Activated CD8-positive, alpha-beta T cell treated with anti-CD3 and anti-CD28 coated beads, Interleukin-2, amount 10 ng/mL, durations not matched to agents 7 days and 5 days (primary cell): ENCODE data around the gene NBPF20. TPM values are rescaled to one million over a fixed set of nuclear protein-coding genes. Genes with fewer than 3 reads are reported as not detected.
A peak's percentile ranks its signal among the peaks of the same experiment; 100 is the strongest.
"Not testable (repeated sequence)": the region's sequence is repeated elsewhere in the genome, so short reads cannot be mapped to it uniquely, and the experiment has no call there.

ENCODE experiments used
- ATAC-seq: fragments of 150-1000 bp; cut with Tn5 transposase; one replicate; pipeline ENCODE4 v1.10.0; 2021; ENCODE audit warnings: moderate library complexity
- CTCF ChIA-PET: fragments of 350-600 bp; sonication (Branson Sonifier 250); formaldehyde crosslinking; loops from one replicate; lab custom pipeline; 2021; ENCODE audit warnings: antibody characterized with exemption; lab: Charles Lee
- POLR2A ChIA-PET: fragments of 350-600 bp; sonication (Branson Sonifier 250); formaldehyde crosslinking; loops from one replicate; lab custom pipeline; 2021; ENCODE audit warnings: antibody characterized with exemption; lab: Charles Lee
- DNase-seq: peaks from one replicate; pipeline ENCODE4 v3.0.0-alpha.2; 2020
- H3K27ac Mint-ChIP-seq: one replicate; pipeline ENCODE4 v1.8.0; 2021; ENCODE audit warnings: mild to moderate bottlenecking, mixed read lengths
- H3K27me3 Mint-ChIP-seq: one replicate; pipeline ENCODE4 v1.8.0; 2021; ENCODE audit warnings: low read depth, mixed read lengths
- H3K36me3 Mint-ChIP-seq: one replicate; pipeline ENCODE4 v1.8.0; 2021; ENCODE audit warnings: low read depth, mixed read lengths
- H3K4me1 Mint-ChIP-seq: one replicate; pipeline ENCODE4 v1.8.0; 2021; ENCODE audit warnings: low read depth, mixed read lengths
- H3K4me3 Mint-ChIP-seq: one replicate; pipeline ENCODE4 v1.8.0; 2021; ENCODE audit warnings: mild to moderate bottlenecking, mixed read lengths
- H3K9me3 Mint-ChIP-seq: one replicate; pipeline ENCODE4 v1.8.0; 2022; ENCODE audit warnings: mixed read lengths; ENCODE audit not compliant: insufficient read depth
- total RNA-seq, 2 experiments: library from RNA; stranded (reverse); gene quantifications; one replicate each; pipeline ENCODE4 v1.2.3, GENCODE V29; 2021

Gene NBPF20
- total RNA-seq, 2 experiments from 2014 or later, result 0.08 to 0.18 TPM

DNA sequence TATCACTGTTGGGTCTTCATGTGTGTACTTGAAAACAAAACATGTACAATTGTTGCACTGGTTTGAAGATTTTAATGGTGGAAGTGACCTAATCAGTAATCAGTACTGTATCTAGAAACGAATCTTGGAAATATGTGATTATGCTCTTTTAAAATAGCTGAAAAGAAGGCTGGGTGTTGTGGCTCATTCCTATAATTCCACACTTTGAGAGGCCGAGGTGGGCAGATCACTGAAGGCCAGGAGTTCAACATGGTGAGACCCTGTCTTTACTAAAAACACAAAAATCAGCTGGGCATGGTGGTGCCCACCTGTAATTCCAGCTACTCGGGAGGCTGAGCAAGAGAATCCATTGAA is 29.4 kb upstream of the NBPF20 start:
- H3K36me3 Mint-ChIP-seq, DNase-seq, POLR2A ChIA-PET, H3K4me1 Mint-ChIP-seq, H3K4me3 Mint-ChIP-seq, CTCF ChIA-PET, H3K9me3 Mint-ChIP-seq, H3K27ac Mint-ChIP-seq, ATAC-seq: not testable (repeated sequence)
- peaks cover 16% of the 10 kb centered on the region for H3K27me3 Mint-ChIP-seq

GRCh38 chr1:145453873-145454823 is 28.7 kb upstream of the NBPF20 start:
- H3K27ac Mint-ChIP-seq, H3K4me3 Mint-ChIP-seq, CTCF ChIA-PET, POLR2A ChIA-PET, ATAC-seq, DNase-seq, H3K36me3 Mint-ChIP-seq, H3K9me3 Mint-ChIP-seq, H3K4me1 Mint-ChIP-seq: not testable (repeated sequence)
- H3K27me3 Mint-ChIP-seq, result peaks cover 16% of the 10 kb centered on the region

DNA sequence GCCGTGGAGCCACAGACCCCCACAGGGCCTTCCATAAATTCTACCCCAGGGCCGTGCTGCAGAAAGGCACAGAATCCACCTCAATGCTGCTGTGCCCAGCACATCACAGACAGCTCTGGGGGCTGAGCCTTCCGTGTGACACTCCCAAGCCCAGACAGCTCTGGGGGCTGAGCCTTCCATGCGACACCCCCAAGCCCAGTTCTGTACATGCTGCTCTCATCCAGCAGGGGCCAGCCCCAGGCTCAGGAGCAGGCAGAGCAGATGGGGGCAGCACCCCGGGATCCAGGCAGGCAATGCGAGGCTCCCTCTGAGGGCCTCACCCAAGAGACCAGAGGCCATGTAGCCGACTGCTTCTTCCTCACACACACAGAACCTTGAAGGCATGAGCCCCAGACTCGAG is 27.1 kb upstream of the NBPF20 start:
- H3K9me3 Mint-ChIP-seq, ATAC-seq, H3K4me3 Mint-ChIP-seq, H3K36me3 Mint-ChIP-seq, H3K27ac Mint-ChIP-seq, H3K4me1 Mint-ChIP-seq, POLR2A ChIA-PET, DNase-seq, CTCF ChIA-PET: not testable (repeated sequence)
- H3K27me3 Mint-ChIP-seq, result peaks cover 14% of the 10 kb centered on the region

GRCh38 chr1:145451914-145452313 is 26.5 kb upstream of the NBPF20 start:
- H3K27ac Mint-ChIP-seq, H3K4me1 Mint-ChIP-seq, POLR2A ChIA-PET, CTCF ChIA-PET, H3K9me3 Mint-ChIP-seq, H3K4me3 Mint-ChIP-seq, H3K36me3 Mint-ChIP-seq: not testable (repeated sequence)
- H3K27me3 Mint-ChIP-seq, result peaks cover 14% of the 10 kb centered on the region
- ATAC-seq (peak; percentile 84), DNase-seq (peak; percentile 59)

GRCh38 chr1:145445219-145445618 is 19.8 kb upstream of the NBPF20 start:
- H3K27me3 Mint-ChIP-seq, CTCF ChIA-PET, H3K27ac Mint-ChIP-seq, H3K4me1 Mint-ChIP-seq, ATAC-seq, POLR2A ChIA-PET, H3K36me3 Mint-ChIP-seq, H3K4me3 Mint-ChIP-seq, DNase-seq, H3K9me3 Mint-ChIP-seq: not testable (repeated sequence)

DNA sequence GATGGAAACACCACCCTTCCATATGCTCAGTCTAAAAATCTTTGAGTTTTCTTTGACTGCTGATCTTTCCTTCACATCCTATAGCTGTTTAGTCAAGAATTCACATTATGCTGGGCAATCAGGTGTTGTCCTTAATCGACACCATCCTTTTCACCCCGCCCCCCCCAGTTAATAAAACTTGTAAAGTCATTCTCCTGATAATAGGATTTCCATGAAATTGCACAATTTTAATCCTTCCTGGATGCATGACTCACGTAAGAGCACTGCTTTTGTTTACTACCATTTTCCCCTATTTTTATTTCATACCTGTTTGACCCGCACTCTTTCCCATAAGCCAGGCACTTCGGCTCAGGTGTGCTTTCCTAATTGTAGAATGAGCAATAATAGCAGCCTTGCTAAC is 16.9 kb upstream of the NBPF20 start:
- H3K4me1 Mint-ChIP-seq, H3K27me3 Mint-ChIP-seq, H3K9me3 Mint-ChIP-seq, ATAC-seq, H3K27ac Mint-ChIP-seq, CTCF ChIA-PET, DNase-seq, H3K36me3 Mint-ChIP-seq, H3K4me3 Mint-ChIP-seq, POLR2A ChIA-PET: not testable (repeated sequence)

DNA sequence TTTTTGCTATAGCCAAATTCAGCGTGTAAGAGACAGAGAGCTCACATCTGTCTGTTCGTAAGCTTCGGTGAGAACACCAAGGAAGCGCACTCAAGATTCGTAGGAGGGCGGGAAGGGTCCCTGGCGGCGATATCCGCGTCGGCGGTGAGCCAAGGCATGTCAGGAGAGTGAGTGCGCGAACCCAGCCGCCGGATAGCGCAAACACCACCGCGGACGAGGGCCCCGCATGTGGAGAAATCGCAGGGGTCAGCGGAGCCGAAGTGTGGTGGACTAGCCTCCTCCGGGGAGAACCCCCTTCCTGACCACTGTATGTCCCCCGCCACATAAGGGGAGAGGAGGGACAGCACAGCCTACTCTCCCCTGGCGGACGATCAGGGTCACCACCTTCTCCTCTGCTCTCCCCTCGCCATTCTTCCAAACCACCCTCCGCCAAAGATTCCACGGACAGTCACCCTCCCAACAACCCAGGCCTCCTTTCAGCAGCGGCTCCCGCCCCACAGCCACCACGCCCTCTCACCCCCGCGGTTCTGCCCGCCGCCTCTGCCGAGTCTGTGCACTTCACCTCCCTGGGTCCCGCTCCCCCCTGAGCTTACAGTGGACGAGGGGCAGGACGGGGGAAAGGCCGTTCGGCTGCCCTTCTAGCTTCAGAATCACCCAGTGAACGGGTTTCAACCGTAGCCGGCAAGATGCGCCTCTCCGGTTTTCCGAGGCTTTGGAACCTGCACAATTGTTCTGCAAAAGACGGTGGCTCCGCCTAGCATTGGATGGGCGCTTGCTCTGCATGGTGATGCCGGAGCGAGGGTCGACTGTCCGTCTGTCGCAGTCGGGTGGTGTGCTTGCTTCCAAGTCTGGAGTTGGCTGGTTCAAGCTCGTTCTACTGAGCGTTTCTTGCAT is 6.2 kb upstream of the NBPF20 start:
- CTCF ChIA-PET, H3K4me3 Mint-ChIP-seq, DNase-seq, H3K4me1 Mint-ChIP-seq, POLR2A ChIA-PET, H3K27ac Mint-ChIP-seq: not testable (repeated sequence)
- Mint-ChIP-seq H3K9me3 (peaks cover 16% of the 10 kb centered on the region), H3K36me3 (peaks cover 14% of the 10 kb centered on the region), H3K27me3 (peaks cover 39% of the 10 kb centered on the region)
- ATAC-seq, result peak; percentile 36

- ATAC-seq, H3K4me3 Mint-ChIP-seq: not testable (repeated sequence)
- H3K27me3 Mint-ChIP-seq, result peaks cover 39% of the 10 kb centered on the region
Measured at GRCh38 chr1:145430830-145431229, 5.4 kb upstream of the NBPF20 start.

DNA sequence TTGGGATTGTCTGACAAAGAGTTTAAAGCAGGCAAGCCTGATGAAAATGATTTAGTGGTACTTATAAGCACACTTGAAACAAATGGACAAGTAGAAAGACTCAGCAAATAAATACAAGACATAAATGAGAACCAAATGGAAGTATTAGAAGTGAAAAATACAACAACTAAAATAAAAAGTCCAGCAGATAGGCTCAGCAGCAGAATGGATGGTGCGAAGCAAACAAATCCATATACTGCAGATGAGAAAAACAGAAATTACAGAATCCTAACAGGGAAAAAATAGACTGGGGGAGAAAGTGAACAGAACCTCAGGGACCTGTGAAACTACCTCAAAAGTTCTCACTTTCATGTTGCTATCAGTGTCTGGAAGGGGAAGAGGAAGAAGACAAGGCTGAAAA is 3.9 kb upstream of the NBPF20 start:
- Mint-ChIP-seq H3K36me3 (peaks cover 14% of the 10 kb centered on the region), H3K9me3 (peaks cover 16% of the 10 kb centered on the region), H3K27me3 (peaks cover 46% of the 10 kb centered on the region), H3K4me1 (peaks cover 10% of the 10 kb centered on the region)
- DNase-seq, CTCF ChIA-PET, H3K27ac Mint-ChIP-seq, ATAC-seq, POLR2A ChIA-PET, H3K4me3 Mint-ChIP-seq: not testable (repeated sequence)

More at GRCh38 chr1:145430830-145431229, 5.4 kb upstream of the NBPF20 start:
- CTCF ChIA-PET, H3K27ac Mint-ChIP-seq, H3K4me1 Mint-ChIP-seq, DNase-seq, POLR2A ChIA-PET: not testable (repeated sequence)
- Mint-ChIP-seq H3K9me3 (peaks cover 16% of the 10 kb centered on the region), H3K36me3 (peaks cover 14% of the 10 kb centered on the region)

DNA sequence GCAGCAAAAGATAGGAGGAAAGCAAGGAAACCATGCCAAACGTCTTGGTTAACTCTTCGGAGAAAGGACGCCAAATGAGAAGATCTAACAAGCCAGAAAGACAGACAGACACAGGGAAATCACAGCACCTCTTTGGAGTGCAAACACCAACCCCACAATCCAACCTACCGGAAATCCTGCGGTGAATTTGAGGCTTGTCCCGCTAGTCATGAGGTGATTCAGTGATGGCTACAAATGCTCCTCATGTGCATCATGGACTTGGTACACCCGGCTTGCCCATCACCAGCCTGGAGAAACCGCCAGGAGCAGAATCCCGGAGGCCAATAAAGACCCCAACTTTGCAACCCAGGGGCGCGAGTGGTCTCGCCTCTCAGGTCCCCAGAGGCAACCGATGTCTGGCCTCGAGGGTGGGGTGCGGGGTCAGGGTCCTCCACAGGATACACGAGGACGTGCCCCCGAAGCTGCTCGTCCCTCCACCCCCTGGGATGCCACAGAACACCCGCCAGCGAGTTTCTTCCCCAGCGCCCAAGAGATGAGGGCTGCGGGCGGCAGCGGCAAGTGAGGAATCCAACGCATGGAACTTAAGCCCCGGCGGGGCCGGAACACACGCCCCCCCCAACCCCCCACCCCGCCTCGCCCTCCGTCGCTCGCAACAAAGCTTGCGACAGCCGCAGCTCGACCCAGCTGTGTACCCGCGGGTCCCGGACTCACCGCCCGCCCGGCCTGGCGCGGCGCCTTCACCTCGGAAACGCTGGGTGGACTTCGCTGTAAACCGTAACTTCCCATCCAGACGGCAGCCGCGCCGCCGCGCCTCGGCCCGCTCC is 579 bp downstream of the NBPF20 start:
- peak; percentile 71 for DNase-seq
- H3K36me3 Mint-ChIP-seq, CTCF ChIA-PET, H3K9me3 Mint-ChIP-seq, H3K27ac Mint-ChIP-seq: not testable (repeated sequence)
- H3K4me3 Mint-ChIP-seq, result peak overlapping the region; percentile 92
- POLR2A ChIA-PET, result interaction anchor here (1.3 kb wide), 1 partner anchor 40 kb away, joined by 8 read pairs; no protein-coding TSS in a partner anchor
- H3K27me3 Mint-ChIP-seq, result peaks cover 34% of the 10 kb centered on the region
- ATAC-seq, result peak; percentile 88
- peaks cover 12% of the 10 kb centered on the region for H3K4me1 Mint-ChIP-seq

GRCh38 chr1:145415149-145415548 is 10.3 kb downstream of the NBPF20 start:
- H3K36me3 Mint-ChIP-seq, ATAC-seq, H3K4me3 Mint-ChIP-seq, POLR2A ChIA-PET, H3K27me3 Mint-ChIP-seq, CTCF ChIA-PET, H3K9me3 Mint-ChIP-seq, H3K27ac Mint-ChIP-seq, DNase-seq, H3K4me1 Mint-ChIP-seq: not testable (repeated sequence)
